K562 (cell line): ENCODE measurements around the gene DDAH2. TPM values are rescaled to one million over a fixed set of nuclear protein-coding genes. Genes with fewer than 3 reads are reported as not detected.
A peak's percentile ranks its signal among the peaks of the same experiment; 100 is the strongest.

ENCODE experiments used
- BCL6 ChIP-seq: fragments of 250-450 bp; sonication (Bioruptor Pico); IDR thresholded peaks from 2 replicates; pipeline ENCODE4 v1.4.0; 2020
- BRD9 ChIP-seq: fragments of 450-650 bp; IDR thresholded peaks from 2 replicates; pipeline ENCODE4 v1.6.1; 2018; ENCODE audit warnings: low read depth; ENCODE audit not compliant: partially characterized antibody
- HMGN3 ChIP-seq: IDR thresholded peaks from 2 replicates; pipeline ENCODE4 v1.6.1; 2011; ENCODE audit warnings: borderline replicate concordance, low read depth, mild to moderate bottlenecking, mixed read lengths, low read length; ENCODE audit not compliant: insufficient read length; ENCODE audit errors: extremely low read depth
- MTA1 ChIP-seq: fragments of 450-650 bp; IDR thresholded peaks from 2 replicates; pipeline ENCODE4 v1.6.1; 2017; ENCODE audit warnings: borderline replicate concordance
- MYC ChIP-seq, 2 experiments: fragments of 250-450 bp in 1 of 2; sonication (Bioruptor Pico) in 1 of 2; IDR thresholded peaks; 2 replicates each; pipeline versions ENCODE4 v1.5.1 to v1.6.1; 2012 to 2021; ENCODE audit warnings: low read depth in 2 of 2, borderline replicate concordance in 1 of 2, improper control_type of control experiment in 1 of 2, low read length in 1 of 2, mild to moderate bottlenecking in 1 of 2, moderate library complexity in 1 of 2
- PML ChIP-seq: IDR thresholded peaks from 2 replicates; pipeline ENCODE4 v1.6.1; 2012; ENCODE audit warnings: low read length, inconsistent platforms
- RBM25 ChIP-seq: fragments of 200-400 bp; formaldehyde crosslinking; IDR thresholded peaks from 2 replicates; pipeline ENCODE4 v1.6.1; 2018; ENCODE audit warnings: low read length, low read depth, moderate library complexity; ENCODE audit not compliant: severe bottlenecking
- SMARCB1 ChIP-seq: IDR thresholded peaks from 2 replicates; pipeline ENCODE4 v1.6.1; 2011; ENCODE audit warnings: improper control_type of control experiment, low read depth; ENCODE audit not compliant: insufficient read length
- SMC3 ChIP-seq: conservative IDR thresholded peaks from 2 replicates; pipeline ENCODE4 v1.6.1; 2011; ENCODE audit warnings: low read depth, low read length, improper control_type of control experiment; ENCODE audit not compliant: insufficient read depth
- ZKSCAN1 ChIP-seq: fragments of 150-350 bp; IDR thresholded peaks from 2 replicates; pipeline ENCODE4 v1.6.1; 2016; ENCODE audit warnings: low read depth, low read length
- ZNF253 ChIP-seq: fragments of 250-450 bp; sonication (Bioruptor Pico); conservative IDR thresholded peaks from 2 replicates; pipeline ENCODE4 v1.6.1; 2021; ENCODE audit warnings: mild to moderate bottlenecking
- ZNF384 ChIP-seq: IDR thresholded peaks from 2 replicates; pipeline ENCODE4 v1.6.1; 2012; ENCODE audit warnings: low read depth, low read length, improper control_type of control experiment
- ZNF668 ChIP-seq: fragments of 250-450 bp; sonication (Bioruptor Pico); IDR thresholded peaks from 2 replicates; pipeline ENCODE4 v1.8.0; 2022; ENCODE audit warnings: mild to moderate bottlenecking, inconsistent platforms
- ZNF77 ChIP-seq: fragments of 250-450 bp; sonication (Bioruptor Pico); IDR thresholded peaks from 2 replicates; pipeline ENCODE4 v1.5.0; 2020
- polyA plus RNA-seq, 8 experiments: library from polyadenylated mRNA; depleted of rRNA in 4 of 8; stranded (reverse) in 5 of 8; unstranded in 3 of 8; fragments of >200 nt; fragmentation: Nextera tagmentation in 2 of 8; fragmentation: Illumina TruSeq in 1 of 8; extraction: Ambion mirVana in 2 of 8; extraction: Trizol in 1 of 8; gene quantifications; 2 replicates each; pipeline versions ENCODE4 v1.2.1 to v1.2.3, GENCODE V29; 2011 to 2014; ENCODE audit warnings: inconsistent platforms in 1 of 8, missing spikeins in 1 of 8
- total RNA-seq, 7 experiments: library from RNA; depleted of rRNA in 6 of 7; stranded (reverse); fragments of >200 nt in 6 of 7; fragmentation: Illumina TruSeq in 2 of 7; extraction: Trizol in 2 of 7; gene quantifications; 2 replicates each; pipeline versions ENCODE4 v1.2.1 to v1.2.3, GENCODE V29; 2011 to 2021; ENCODE audit warnings: low replicate concordance in 1 of 7
- TF ChIP-seq, protein P1 (sequence below), 2 experiments: fragments of 450-650 bp; formaldehyde crosslinking in 1 of 2; IDR thresholded peaks; 2 replicates each; pipeline versions ENCODE4 v1.4.0 to v1.6.1; 2014 to 2020; ENCODE audit warnings: mild to moderate bottlenecking in 2 of 2, borderline replicate concordance in 1 of 2, low read depth in 1 of 2
- TF ChIP-seq, protein P2 (sequence below): fragments of 250-450 bp; sonication (Bioruptor Pico); IDR thresholded peaks from 2 replicates; pipeline ENCODE4 v1.4.0; 2020; ENCODE audit warnings: borderline replicate concordance

The DDAH2 gene
- total and polyA plus RNA-seq, 9 of the 15 experiments (the other 6 are each of a cell fraction or from before 2014, with no cell fraction given): 1.8 to 45.4 (median 21.4) TPM

DNA sequence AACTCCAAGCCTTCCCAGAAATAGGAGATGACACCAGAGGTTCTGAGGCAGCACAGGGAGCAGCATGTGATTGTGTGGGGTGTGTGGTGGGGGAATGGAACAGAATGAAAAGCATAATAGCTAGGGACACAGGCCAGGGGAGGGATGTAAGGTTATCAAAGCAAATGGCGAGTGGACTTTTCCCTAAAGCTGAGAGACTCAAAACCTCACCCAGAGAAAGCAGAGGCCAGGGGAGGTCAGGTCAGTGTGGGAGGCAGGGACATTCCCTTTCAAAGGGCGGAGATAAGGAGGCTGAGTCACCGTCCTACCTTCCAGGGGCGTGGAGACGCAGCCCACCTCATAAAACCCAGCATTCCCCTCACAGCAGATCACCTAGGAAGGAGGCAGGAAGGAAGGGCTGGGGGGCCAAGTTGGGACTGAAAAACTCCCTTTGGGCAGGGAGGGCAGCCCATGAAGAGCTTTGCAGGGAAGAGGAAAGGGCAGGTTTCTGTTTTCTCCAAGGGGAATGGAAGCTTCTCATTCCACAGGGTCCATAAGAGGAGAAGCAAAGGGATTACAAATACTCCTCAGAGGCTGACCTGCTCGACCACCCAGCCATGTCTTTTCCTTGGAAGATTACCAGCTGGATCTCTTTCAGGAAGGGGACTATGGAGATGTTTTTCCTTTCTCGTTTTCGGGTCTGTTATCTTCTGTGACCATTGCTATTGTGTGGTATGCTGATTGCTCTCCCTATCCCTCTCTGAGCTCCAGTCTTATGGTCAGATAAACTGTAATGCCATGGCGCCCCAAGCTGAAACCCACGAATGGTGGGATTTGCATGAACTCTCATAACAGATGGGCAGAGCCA, 38.6 kb downstream of the DDAH2 start (continued):
- TF ChIP-seq ZNF668 (CRISPR knock-in tag) (peak; percentile 83; the same call in 1 of the 2 replicates), RBM25 (peak; percentile 89), MTA1 (peak; percentile 93), ZKSCAN1 (0 out of 2 replicates have a peak, but pooled peaks have one; percentile 24), ZNF77 (0 out of 2 replicates have a peak, but pooled peaks have one; percentile 51), SMARCB1 (peak; percentile 100), HMGN3 (peak; percentile 63), ZNF384 (no peak), BRD9 (peak; percentile 95), MYC (IDR thresholded peaks at IDR 0.05; ENCODE audit: low read depth, low read length) (peak; percentile 27; the same call in 1 of the 2 replicates), MYC (CRISPR knock-in tag; IDR thresholded peaks at IDR 0.05; ENCODE audit: borderline replicate concordance, low read depth) (peak; percentile 75; the same call in 1 of the 2 replicates), PML (peak; percentile 67), SMC3 (peak; percentile 5; the same call in 1 of the 2 replicates), BCL6 (CRISPR knock-in tag) (no peak), ZNF253 (CRISPR knock-in tag) (0 out of 2 replicates have a peak, but pooled peaks have one; percentile 56)
- TF ChIP-seq, protein P1, sequence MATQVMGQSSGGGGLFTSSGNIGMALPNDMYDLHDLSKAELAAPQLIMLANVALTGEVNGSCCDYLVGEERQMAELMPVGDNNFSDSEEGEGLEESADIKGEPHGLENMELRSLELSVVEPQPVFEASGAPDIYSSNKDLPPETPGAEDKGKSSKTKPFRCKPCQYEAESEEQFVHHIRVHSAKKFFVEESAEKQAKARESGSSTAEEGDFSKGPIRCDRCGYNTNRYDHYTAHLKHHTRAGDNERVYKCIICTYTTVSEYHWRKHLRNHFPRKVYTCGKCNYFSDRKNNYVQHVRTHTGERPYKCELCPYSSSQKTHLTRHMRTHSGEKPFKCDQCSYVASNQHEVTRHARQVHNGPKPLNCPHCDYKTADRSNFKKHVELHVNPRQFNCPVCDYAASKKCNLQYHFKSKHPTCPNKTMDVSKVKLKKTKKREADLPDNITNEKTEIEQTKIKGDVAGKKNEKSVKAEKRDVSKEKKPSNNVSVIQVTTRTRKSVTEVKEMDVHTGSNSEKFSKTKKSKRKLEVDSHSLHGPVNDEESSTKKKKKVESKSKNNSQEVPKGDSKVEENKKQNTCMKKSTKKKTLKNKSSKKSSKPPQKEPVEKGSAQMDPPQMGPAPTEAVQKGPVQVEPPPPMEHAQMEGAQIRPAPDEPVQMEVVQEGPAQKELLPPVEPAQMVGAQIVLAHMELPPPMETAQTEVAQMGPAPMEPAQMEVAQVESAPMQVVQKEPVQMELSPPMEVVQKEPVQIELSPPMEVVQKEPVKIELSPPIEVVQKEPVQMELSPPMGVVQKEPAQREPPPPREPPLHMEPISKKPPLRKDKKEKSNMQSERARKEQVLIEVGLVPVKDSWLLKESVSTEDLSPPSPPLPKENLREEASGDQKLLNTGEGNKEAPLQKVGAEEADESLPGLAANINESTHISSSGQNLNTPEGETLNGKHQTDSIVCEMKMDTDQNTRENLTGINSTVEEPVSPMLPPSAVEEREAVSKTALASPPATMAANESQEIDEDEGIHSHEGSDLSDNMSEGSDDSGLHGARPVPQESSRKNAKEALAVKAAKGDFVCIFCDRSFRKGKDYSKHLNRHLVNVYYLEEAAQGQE (IDR thresholded peaks at IDR 0.05; ENCODE audit: borderline replicate concordance): peak; percentile 59; the same call in 1 of the 2 replicates
- TF ChIP-seq, protein P1 (CRISPR knock-in tag; IDR thresholded peaks at IDR 0.05; ENCODE audit: low read depth): 0 out of 2 replicates have a peak, but pooled peaks have one; percentile 8
- TF ChIP-seq, protein P2, sequence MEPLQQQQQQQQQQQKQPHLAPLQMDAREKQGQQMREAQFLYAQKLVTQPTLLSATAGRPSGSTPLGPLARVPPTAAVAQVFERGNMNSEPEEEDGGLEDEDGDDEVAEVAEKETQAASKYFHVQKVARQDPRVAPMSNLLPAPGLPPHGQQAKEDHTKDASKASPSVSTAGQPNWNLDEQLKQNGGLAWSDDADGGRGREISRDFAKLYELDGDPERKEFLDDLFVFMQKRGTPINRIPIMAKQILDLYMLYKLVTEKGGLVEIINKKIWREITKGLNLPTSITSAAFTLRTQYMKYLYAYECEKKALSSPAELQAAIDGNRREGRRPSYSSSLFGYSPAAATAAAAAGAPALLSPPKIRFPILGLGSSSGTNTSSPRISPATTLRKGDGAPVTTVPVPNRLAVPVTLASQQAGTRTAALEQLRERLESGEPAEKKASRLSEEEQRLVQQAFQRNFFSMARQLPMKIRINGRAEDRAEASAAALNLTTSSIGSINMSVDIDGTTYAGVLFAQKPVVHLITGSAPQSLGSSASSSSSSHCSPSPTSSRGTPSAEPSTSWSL (CRISPR knock-in tag): 0 out of 2 replicates have a peak, but pooled peaks have one; percentile 89
